ENCODE data around the gene ATP1B4. TPM values are rescaled to one million over a fixed set of nuclear protein-coding genes. Genes with fewer than 3 reads are reported as not detected.
"Not testable (repeated sequence)": the region's sequence is repeated elsewhere in the genome, so short reads cannot be mapped to it uniquely, and the experiment has no call there.

ATP1B4 gene
- total RNA-seq, 1 donor from 2014 or later: not detected

DNA sequence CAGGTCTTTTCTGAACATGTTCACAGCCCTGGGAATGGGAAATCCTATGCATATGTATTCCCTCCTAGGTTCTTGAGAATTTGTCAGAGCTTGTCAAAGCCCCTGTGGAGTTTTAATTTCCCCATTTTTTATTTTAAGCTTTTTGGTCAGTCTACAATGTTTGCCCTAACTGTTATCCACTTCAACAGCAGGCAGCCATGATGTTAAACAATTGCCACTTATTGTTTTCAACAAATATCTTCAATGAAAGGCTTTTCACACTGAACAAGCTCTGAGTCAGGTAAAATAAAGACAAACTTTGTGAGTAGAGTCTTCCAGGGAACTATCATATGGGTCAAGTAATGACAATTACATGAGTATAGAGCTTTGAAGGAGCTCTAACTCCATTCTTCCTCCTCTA lies 25.0 kb upstream of the ATP1B4 start:
- Mint-ChIP-seq H3K4me1 (ENCODE audit: low read depth) (no peaks in the 10 kb centered on the region), H3K27me3 (ENCODE audit: low read depth) (peaks cover 2% of the 10 kb centered on the region), H3K4me3 (ENCODE audit: unreplicated experiment) (no peak overlapping the region), H3K27ac (ENCODE audit: unreplicated experiment) (no peak overlapping the region), H3K36me3 (ENCODE audit: low read depth) (peaks cover 2% of the 10 kb centered on the region), H3K9me3 (ENCODE audit: low read depth) (peaks cover 43% of the 10 kb centered on the region)
- no peak for DNase-seq (ENCODE audit: low spot score)
- TF ChIP-seq, protein P1, sequence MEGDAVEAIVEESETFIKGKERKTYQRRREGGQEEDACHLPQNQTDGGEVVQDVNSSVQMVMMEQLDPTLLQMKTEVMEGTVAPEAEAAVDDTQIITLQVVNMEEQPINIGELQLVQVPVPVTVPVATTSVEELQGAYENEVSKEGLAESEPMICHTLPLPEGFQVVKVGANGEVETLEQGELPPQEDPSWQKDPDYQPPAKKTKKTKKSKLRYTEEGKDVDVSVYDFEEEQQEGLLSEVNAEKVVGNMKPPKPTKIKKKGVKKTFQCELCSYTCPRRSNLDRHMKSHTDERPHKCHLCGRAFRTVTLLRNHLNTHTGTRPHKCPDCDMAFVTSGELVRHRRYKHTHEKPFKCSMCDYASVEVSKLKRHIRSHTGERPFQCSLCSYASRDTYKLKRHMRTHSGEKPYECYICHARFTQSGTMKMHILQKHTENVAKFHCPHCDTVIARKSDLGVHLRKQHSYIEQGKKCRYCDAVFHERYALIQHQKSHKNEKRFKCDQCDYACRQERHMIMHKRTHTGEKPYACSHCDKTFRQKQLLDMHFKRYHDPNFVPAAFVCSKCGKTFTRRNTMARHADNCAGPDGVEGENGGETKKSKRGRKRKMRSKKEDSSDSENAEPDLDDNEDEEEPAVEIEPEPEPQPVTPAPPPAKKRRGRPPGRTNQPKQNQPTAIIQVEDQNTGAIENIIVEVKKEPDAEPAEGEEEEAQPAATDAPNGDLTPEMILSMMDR (IDR thresholded peaks at IDR 0.05): no peak

DNA sequence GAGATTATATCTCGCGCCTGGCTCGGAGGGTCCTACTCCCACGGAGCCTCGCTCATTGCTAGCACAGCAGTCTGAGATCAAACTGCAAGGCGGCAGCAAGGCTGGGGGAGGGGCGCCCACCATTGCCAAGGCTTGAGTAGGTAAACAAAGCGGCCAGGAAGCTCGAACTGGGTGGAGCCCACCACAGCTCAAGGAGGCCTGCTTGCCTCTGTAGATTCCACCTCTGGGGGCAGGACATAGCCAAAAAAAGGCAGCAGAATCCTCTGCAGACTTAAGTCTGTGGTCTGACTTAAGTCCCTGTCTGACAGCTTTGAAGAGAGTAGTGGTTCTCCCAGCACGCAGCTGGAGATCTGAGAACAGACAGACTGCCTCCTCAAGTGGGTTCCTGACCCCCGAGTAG lies 17.3 kb upstream of the ATP1B4 start:
- peaks cover 20% of the 10 kb centered on the region for H3K9me3 Mint-ChIP-seq (ENCODE audit: low read depth)
- not testable (repeated sequence) for H3K4me3 Mint-ChIP-seq (ENCODE audit: unreplicated experiment); DNase-seq (ENCODE audit: low spot score); H3K36me3 Mint-ChIP-seq (ENCODE audit: low read depth); H3K27me3 Mint-ChIP-seq (ENCODE audit: low read depth); H3K27ac Mint-ChIP-seq (ENCODE audit: unreplicated experiment); H3K4me1 Mint-ChIP-seq (ENCODE audit: low read depth)

DNA sequence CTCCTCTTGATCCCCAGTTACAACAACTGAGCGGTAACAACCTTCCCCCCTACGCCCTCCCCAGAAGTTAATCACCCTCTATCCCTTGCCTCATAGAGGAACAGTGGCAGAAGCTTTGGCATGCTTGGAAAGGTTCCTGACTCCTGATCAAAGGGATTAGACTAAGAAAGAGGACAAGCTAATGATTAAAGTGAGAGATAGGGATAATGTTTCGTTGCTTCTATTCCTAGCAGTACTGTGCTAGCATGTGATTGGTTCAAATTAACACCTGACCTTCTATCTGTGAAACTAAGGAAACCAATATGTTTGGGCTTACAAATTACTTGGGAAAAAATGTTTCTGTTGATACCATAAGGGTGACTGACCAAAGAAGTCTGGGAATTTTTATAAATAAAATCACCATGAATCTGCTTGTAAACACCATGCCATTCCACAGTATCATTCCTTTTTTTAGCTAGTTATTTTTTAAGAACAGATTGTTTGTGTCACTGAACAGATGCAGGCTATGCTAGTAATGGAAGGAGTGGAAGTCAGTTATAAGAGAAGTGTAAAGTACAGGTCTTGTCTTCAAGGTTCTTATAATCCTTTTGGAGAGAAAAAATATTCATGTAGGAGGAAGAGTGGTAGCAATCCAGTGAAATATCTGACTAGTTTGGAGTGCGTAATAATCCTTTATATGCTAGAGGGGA lies 11.3 kb upstream of the ATP1B4 start:
- Mint-ChIP-seq H3K27me3 (ENCODE audit: low read depth) (no peaks in the 10 kb centered on the region), H3K9me3 (ENCODE audit: low read depth) (peaks cover 24% of the 10 kb centered on the region), H3K4me3 (ENCODE audit: unreplicated experiment) (no peak overlapping the region), H3K36me3 (ENCODE audit: low read depth) (no peaks in the 10 kb centered on the region), H3K4me1 (ENCODE audit: low read depth) (no peaks in the 10 kb centered on the region), H3K27ac (ENCODE audit: unreplicated experiment) (no peak overlapping the region)
- TF ChIP-seq, protein P1 (IDR thresholded peaks at IDR 0.05): no peak
- no peak for DNase-seq (ENCODE audit: low spot score)

DNA sequence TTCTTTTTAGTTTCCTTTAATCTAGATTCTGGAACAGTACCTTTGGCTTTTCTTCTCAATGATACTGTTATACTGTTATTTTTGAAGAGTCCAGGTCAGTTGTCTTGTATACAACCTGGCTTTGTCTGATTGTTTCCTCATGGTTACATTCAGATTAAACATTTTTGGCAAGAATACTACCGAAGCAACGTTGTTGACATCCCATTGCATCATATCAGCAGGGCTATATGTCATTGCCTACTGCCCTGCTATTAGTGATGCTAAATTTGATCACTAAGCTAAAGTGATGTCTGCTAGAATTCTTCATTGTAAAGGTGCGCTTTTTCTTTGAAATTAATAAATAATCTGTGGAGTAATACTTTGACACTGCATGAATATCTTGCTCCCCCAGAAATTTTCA lies 5.8 kb upstream of the ATP1B4 start:
- Mint-ChIP-seq H3K36me3 (ENCODE audit: low read depth) (no peaks in the 10 kb centered on the region), H3K27me3 (ENCODE audit: low read depth) (no peaks in the 10 kb centered on the region), H3K4me1 (ENCODE audit: low read depth) (peaks cover 14% of the 10 kb centered on the region), H3K27ac (ENCODE audit: unreplicated experiment) (no peak overlapping the region), H3K9me3 (ENCODE audit: low read depth) (peaks cover 16% of the 10 kb centered on the region), H3K4me3 (ENCODE audit: unreplicated experiment) (no peak overlapping the region)
- DNase-seq (ENCODE audit: low spot score): no peak
- TF ChIP-seq, protein P1 (IDR thresholded peaks at IDR 0.05): no peak

DNA sequence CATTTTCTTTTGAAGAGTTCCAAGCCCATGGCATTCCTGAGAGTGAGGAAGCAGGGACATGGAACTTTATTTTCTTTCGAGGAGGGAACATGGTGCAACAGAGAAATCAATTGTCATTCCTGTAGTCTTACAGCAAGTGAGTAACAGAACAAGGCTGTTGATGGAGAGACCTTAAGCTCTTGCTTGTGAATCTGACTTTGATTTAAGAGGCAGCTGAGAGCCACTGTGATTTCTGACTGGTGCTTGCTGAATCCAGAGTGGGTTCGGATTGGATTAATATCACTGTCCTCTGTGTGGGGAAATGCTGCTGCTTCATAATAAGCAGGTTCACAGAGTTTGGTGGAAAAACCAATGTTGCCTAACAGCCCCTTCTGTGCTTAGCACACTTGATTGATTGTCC lies 4.7 kb upstream of the ATP1B4 start:
- no peak for DNase-seq (ENCODE audit: low spot score)
- H3K4me1 Mint-ChIP-seq (ENCODE audit: low read depth): peaks cover 14% of the 10 kb centered on the region
- no peaks in the 10 kb centered on the region for H3K36me3 Mint-ChIP-seq (ENCODE audit: low read depth)
- no peaks in the 10 kb centered on the region for H3K27me3 Mint-ChIP-seq (ENCODE audit: low read depth)
- H3K4me3 Mint-ChIP-seq (ENCODE audit: unreplicated experiment): no peak overlapping the region
- peaks cover 13% of the 10 kb centered on the region for H3K9me3 Mint-ChIP-seq (ENCODE audit: low read depth)
- no peak overlapping the region for H3K27ac Mint-ChIP-seq (ENCODE audit: unreplicated experiment)
- TF ChIP-seq, protein P1 (IDR thresholded peaks at IDR 0.05): no peak

Measured in chondrocyte (in vitro differentiated cells).